ENCODE measurements around the gene CCL16.

- no peak for TF ChIP-seq POLR2AphosphoS5 (IDR thresholded peaks at IDR 0.05; ENCODE audit: low read depth, low read length)
- no peak for TF ChIP-seq TAF1 (IDR thresholded peaks at IDR 0.05; ENCODE audit: borderline replicate concordance, insufficient read depth, low read length)
- no peak for TF ChIP-seq REST (IDR thresholded peaks at IDR 0.05; ENCODE audit: insufficient read depth in 1 of 2, low read depth in 2 of 2, low read length in 2 of 2)
- no peak for TF ChIP-seq SIN3A (IDR thresholded peaks at IDR 0.05; ENCODE audit: borderline replicate concordance, insufficient read depth, low read length)
These were observed 3.0 kb downstream of the CCL16 start for GRCh38 chr17:35978346-35978745.
